Measurements from ENCODE around the gene FAM32A. TPM values are rescaled to one million over a fixed set of nuclear protein-coding genes. Genes with fewer than 3 reads are reported as not detected.

Gene FAM32A
- total RNA-seq, 1 experiment from 2014 or later, result 141 TPM

DNA sequence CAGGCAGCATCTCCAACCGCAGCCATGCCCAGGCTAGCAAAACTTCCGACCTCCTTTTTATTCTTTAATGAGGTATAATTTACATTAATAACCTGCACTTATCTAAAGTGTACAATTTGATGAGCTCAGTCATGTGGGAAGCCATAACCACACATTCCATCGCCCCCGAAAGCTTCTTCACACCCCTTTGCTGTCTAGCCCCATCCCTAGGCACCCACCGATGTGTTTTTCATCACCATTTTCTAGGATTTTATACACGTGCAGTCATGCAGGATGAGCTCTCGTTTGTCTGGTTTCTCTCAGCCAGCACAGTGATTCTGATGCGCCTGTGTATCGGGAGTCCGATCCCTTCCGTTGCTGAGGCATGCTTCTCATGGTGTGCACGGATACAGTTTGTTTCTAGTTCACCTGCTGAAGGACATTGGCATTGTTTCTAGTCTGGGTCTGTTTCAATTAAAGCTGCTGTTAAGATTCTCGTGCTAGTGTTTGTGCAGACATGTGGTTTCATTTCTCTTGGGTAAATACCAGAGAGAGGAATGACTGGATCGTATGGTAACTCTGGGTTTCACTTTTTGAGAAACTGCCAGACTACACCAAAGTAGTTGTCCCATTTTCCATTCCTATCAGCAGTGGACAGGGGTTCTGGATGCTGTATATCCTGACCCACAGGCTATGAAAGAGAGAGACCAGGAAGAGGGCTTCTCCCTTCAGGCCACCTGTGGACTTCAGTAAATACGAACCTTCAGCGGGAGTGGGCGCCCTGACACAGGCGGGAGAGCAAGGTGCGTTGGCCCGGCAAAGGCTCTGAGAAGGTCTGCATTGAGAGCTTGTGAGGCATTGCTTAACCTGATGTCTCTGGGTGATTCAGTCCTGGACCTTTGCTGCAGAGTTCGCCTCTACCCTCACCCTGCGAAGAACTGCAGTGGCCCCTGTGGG lies 17.4 kb downstream of the FAM32A start:
- Histone ChIP-seq H3K79me2 (ENCODE audit: low read length) (peaks cover 26% of the 10 kb centered on the region), H3K9me2 (replicated peaks; ENCODE audit: low read length) (no peaks in the 10 kb centered on the region), H3K36me3 (ENCODE audit: low read depth, low read length) (no peaks in the 10 kb centered on the region; the same call in 1 of the 2 replicates), H3K4me1 (ENCODE audit: insufficient read depth, low read length) (peaks cover 8% of the 10 kb centered on the region; the same call in 1 of the 2 replicates), H3F3A (ENCODE audit: low read length, unreplicated experiment) (no peaks in the 10 kb centered on the region), H3K9me3 (ENCODE audit: low read length) (no peaks in the 10 kb centered on the region), H3K27me3 (ENCODE audit: low read length) (no peaks in the 10 kb centered on the region), H3K4me3 (ENCODE audit: low read length) (no peak overlapping the region), H3K27ac (ENCODE audit: low read length) (no peak overlapping the region), H4K20me1 (ENCODE audit: low read length) (no peaks in the 10 kb centered on the region), H3K4me2 (ENCODE audit: low read length) (no peak overlapping the region), H3K9ac (ENCODE audit: low read length) (no peak overlapping the region), H2AFZ (ENCODE audit: low read length) (no peak overlapping the region)
- ATAC-seq (no peak), DNase-seq (no peak)
- no TSS peak for BruUV-seq (replicated peaks)
- CTCF ChIA-PET, result no interaction called here
- POLR2A ChIA-PET (ENCODE audit: unreplicated experiment), result no interaction called here
- TF ChIP-seq EZH2 (IDR thresholded peaks at IDR 0.05; ENCODE audit: low read length, unreplicated experiment), result no peak
- TF ChIP-seq CTCF (conservative IDR thresholded peaks at IDR 0.05; ENCODE audit: low read depth, low read length), result no peak
- TF ChIP-seq EZH2phosphoT487 (IDR thresholded peaks at IDR 0.05; ENCODE audit: borderline replicate concordance, low read length), result no peak
- intact Hi-C loops (cut with micrococcal nuclease), result no loop called here

DNA sequence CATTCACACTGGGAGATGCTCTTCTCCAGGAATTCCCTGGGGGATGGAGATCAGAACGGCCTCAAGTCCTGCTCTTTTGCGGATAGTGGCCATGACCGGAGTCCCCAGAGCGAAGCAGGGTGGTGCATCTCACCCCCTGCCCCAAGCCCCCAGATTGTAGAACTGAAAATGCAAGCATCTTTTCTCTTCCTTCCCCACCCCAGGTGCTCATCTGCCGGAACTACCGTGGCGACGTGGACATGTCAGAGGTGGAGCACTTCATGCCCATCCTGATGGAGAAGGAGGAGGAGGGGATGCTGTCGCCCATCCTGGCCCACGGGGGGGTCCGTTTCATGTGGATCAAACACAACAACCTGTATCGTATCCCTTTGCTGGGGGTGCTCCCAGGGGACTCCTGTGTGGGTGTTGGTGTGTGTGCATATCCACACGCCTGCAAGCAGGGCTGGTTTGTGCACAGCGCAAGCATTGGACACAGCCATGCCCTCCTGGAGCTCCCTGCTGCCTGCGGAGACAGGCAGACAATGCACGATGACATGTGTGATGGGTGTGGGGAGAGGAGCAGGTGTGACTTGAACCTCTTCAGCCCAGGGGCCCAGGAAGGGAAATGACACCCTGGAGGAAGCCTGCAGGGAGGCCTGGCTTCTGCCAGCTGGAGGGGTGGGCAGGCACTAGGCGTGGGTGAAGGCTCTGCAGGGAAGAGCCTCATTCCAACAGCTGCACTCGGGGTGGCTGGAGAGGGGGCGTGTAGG lies 18.2 kb downstream of the FAM32A start:
- POLR2A ChIA-PET (ENCODE audit: unreplicated experiment), result no interaction called here
- Histone ChIP-seq H3K4me1 (ENCODE audit: insufficient read depth, low read length) (peaks cover 8% of the 10 kb centered on the region; the same call in 1 of the 2 replicates), H3K4me2 (ENCODE audit: low read length) (no peak overlapping the region), H3K9me3 (ENCODE audit: low read length) (no peaks in the 10 kb centered on the region), H3F3A (ENCODE audit: low read length, unreplicated experiment) (no peaks in the 10 kb centered on the region), H3K79me2 (ENCODE audit: low read length) (peaks cover 20% of the 10 kb centered on the region), H2AFZ (ENCODE audit: low read length) (no peak overlapping the region), H3K9ac (ENCODE audit: low read length) (no peak overlapping the region), H3K9me2 (replicated peaks; ENCODE audit: low read length) (no peaks in the 10 kb centered on the region), H4K20me1 (ENCODE audit: low read length) (no peaks in the 10 kb centered on the region), H3K27ac (ENCODE audit: low read length) (no peak overlapping the region), H3K36me3 (ENCODE audit: low read depth, low read length) (no peaks in the 10 kb centered on the region; the same call in 1 of the 2 replicates), H3K4me3 (ENCODE audit: low read length) (no peak overlapping the region), H3K27me3 (ENCODE audit: low read length) (no peaks in the 10 kb centered on the region)
- ATAC-seq, result no peak
- intact Hi-C loops (cut with micrococcal nuclease), result no loop called here
- CTCF ChIA-PET, result no interaction called here
- no TSS peak for BruUV-seq (replicated peaks)
- TF ChIP-seq CTCF (conservative IDR thresholded peaks at IDR 0.05; ENCODE audit: low read depth, low read length), result no peak
- no peak for TF ChIP-seq EZH2phosphoT487 (IDR thresholded peaks at IDR 0.05; ENCODE audit: borderline replicate concordance, low read length)
- TF ChIP-seq EZH2 (IDR thresholded peaks at IDR 0.05; ENCODE audit: low read length, unreplicated experiment), result no peak
- no peak for DNase-seq

Data from PC-3 (cell line).